ENCODE results near the gene VSTM4.

The VSTM4 gene

GRCh38 chr10:49118430-49119074, 3.2 kb upstream of the VSTM4 start:
- H3K9me3 ChIP-seq (ENCODE audit: insufficient read depth, low read depth, low read length) = no peaks in the 10 kb centered on the region
- H4K20me1 ChIP-seq (ENCODE audit: insufficient read depth, low read length, poor library complexity, severe bottlenecking) = no peaks in the 10 kb centered on the region
- no peak overlapping the region for H3K4me2 ChIP-seq (ENCODE audit: low read depth, low read length, poor library complexity, severe bottlenecking)
- H3K9ac ChIP-seq (ENCODE audit: low read depth, low read length, poor library complexity, severe bottlenecking) = no peak overlapping the region
- no peaks in the 10 kb centered on the region for H3F3A ChIP-seq (ENCODE audit: low read depth)
- no peak for TF ChIP-seq CTCF (conservative IDR thresholded peaks at IDR 0.05; ENCODE audit: low read length)
- H2AFZ ChIP-seq (ENCODE audit: low read length) = no peak overlapping the region
- no peak overlapping the region for H3K4me3 ChIP-seq (ENCODE audit: low read length, poor library complexity, severe bottlenecking)
- no peaks in the 10 kb centered on the region for H3K9me2 ChIP-seq (replicated peaks; ENCODE audit: low read depth, low read length)
- no peaks in the 10 kb centered on the region for H3K27me3 ChIP-seq (ENCODE audit: insufficient read depth, low read length, poor library complexity, severe bottlenecking)
- H3K79me2 ChIP-seq (ENCODE audit: insufficient read depth, low read length) = no peaks in the 10 kb centered on the region
- peaks cover 5% of the 10 kb centered on the region for H3K4me1 ChIP-seq (ENCODE audit: insufficient read depth, low read length, poor library complexity, severe bottlenecking)
- no peaks in the 10 kb centered on the region for H3K36me3 ChIP-seq (ENCODE audit: insufficient read depth, low read length)

GRCh38 chr10:49117376-49118070, 2.2 kb upstream of the VSTM4 start:
- no peaks in the 10 kb centered on the region for H4K20me1 ChIP-seq (ENCODE audit: insufficient read depth, low read length, poor library complexity, severe bottlenecking)
- TF ChIP-seq CTCF (conservative IDR thresholded peaks at IDR 0.05; ENCODE audit: low read length) (no peak), EZH2phosphoT487 (IDR thresholded peaks at IDR 0.05; ENCODE audit: borderline replicate concordance) (no peak)
- no peaks in the 10 kb centered on the region for H3K27me3 ChIP-seq (ENCODE audit: insufficient read depth, low read length, poor library complexity, severe bottlenecking)
- H2AFZ ChIP-seq (ENCODE audit: low read length) = no peak overlapping the region
- no peak overlapping the region for H3K4me3 ChIP-seq (ENCODE audit: low read length, poor library complexity, severe bottlenecking)
- no peaks in the 10 kb centered on the region for H3K79me2 ChIP-seq (ENCODE audit: insufficient read depth, low read length)
- no peaks in the 10 kb centered on the region for H3K36me3 ChIP-seq (ENCODE audit: insufficient read depth, low read length)
- no peak overlapping the region for H3K4me2 ChIP-seq (ENCODE audit: low read depth, low read length, poor library complexity, severe bottlenecking)
- peaks cover 5% of the 10 kb centered on the region for H3K4me1 ChIP-seq (ENCODE audit: insufficient read depth, low read length, poor library complexity, severe bottlenecking)
- H3K9me2 ChIP-seq (replicated peaks; ENCODE audit: low read depth, low read length) = no peaks in the 10 kb centered on the region
- H3K9me3 ChIP-seq (ENCODE audit: insufficient read depth, low read depth, low read length) = no peaks in the 10 kb centered on the region
- H3F3A ChIP-seq (ENCODE audit: low read depth) = no peaks in the 10 kb centered on the region
- no peak overlapping the region for H3K9ac ChIP-seq (ENCODE audit: low read depth, low read length, poor library complexity, severe bottlenecking)

GRCh38 chr10:49116509-49117375, 1.4 kb upstream of the VSTM4 start:
- Histone ChIP-seq H3K4me1 (ENCODE audit: insufficient read depth, low read length, poor library complexity, severe bottlenecking) (peaks cover 5% of the 10 kb centered on the region), H3K9me3 (ENCODE audit: insufficient read depth, low read depth, low read length) (no peaks in the 10 kb centered on the region), H3K79me2 (ENCODE audit: insufficient read depth, low read length) (no peaks in the 10 kb centered on the region), H3K9me2 (replicated peaks; ENCODE audit: low read depth, low read length) (no peaks in the 10 kb centered on the region), H4K20me1 (ENCODE audit: insufficient read depth, low read length, poor library complexity, severe bottlenecking) (no peaks in the 10 kb centered on the region), H2AFZ (ENCODE audit: low read length) (no peak overlapping the region), H3K4me3 (ENCODE audit: low read length, poor library complexity, severe bottlenecking) (no peak overlapping the region), H3K36me3 (ENCODE audit: insufficient read depth, low read length) (no peaks in the 10 kb centered on the region), H3K9ac (ENCODE audit: low read depth, low read length, poor library complexity, severe bottlenecking) (no peak overlapping the region), H3F3A (ENCODE audit: low read depth) (no peaks in the 10 kb centered on the region), H3K4me2 (ENCODE audit: low read depth, low read length, poor library complexity, severe bottlenecking) (no peak overlapping the region), H3K27me3 (ENCODE audit: insufficient read depth, low read length, poor library complexity, severe bottlenecking) (no peaks in the 10 kb centered on the region)
- TF ChIP-seq CTCF (conservative IDR thresholded peaks at IDR 0.05; ENCODE audit: low read length) (no peak), EZH2phosphoT487 (IDR thresholded peaks at IDR 0.05; ENCODE audit: borderline replicate concordance) (no peak)

Measured in Loucy (cell line).